Fibroblast of lung (primary cell): ENCODE measurements around the gene TAPT1.

Experiments used
- EZH2 ChIP-seq: IDR thresholded peaks from 2 replicates; pipeline ENCODE4 v1.5.1; 2012; ENCODE audit warnings: low read length, control low read depth, mild to moderate bottlenecking; ENCODE audit errors: missing control alignments
- TF ChIP-seq, protein P1 (sequence below), 2 donors: IDR thresholded peaks in 1 of 2; conservative IDR thresholded peaks in 1 of 2; 1 replicate in 1 of 2; 2 replicates in 1 of 2; pipeline ENCODE4 v1.5.1; 2011 to 2012; ENCODE audit warnings: low read length in 2 of 2, control low read depth in 1 of 2, inconsistent platforms in 1 of 2, low read depth in 1 of 2, mild to moderate bottlenecking in 1 of 2

DNA sequence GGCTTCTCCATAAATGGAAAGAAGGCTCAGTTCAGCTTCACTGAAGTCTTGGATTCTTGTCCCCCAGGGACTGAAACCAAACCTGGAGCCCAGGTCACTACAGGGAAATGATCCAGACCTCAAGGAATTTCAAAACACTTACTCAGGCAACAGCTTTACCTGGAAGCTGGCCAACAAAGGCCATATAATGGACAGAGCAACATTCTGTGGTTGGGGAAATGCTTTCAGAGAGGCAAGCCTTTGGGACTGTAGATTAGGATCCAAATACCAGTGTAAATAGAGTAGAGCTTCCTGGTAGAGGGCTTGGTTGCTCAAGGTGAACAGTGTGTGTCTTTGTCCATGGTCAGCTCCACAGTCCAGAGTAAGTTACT, 85.4 kb downstream of the TAPT1 start:
- TF ChIP-seq, protein P1, sequence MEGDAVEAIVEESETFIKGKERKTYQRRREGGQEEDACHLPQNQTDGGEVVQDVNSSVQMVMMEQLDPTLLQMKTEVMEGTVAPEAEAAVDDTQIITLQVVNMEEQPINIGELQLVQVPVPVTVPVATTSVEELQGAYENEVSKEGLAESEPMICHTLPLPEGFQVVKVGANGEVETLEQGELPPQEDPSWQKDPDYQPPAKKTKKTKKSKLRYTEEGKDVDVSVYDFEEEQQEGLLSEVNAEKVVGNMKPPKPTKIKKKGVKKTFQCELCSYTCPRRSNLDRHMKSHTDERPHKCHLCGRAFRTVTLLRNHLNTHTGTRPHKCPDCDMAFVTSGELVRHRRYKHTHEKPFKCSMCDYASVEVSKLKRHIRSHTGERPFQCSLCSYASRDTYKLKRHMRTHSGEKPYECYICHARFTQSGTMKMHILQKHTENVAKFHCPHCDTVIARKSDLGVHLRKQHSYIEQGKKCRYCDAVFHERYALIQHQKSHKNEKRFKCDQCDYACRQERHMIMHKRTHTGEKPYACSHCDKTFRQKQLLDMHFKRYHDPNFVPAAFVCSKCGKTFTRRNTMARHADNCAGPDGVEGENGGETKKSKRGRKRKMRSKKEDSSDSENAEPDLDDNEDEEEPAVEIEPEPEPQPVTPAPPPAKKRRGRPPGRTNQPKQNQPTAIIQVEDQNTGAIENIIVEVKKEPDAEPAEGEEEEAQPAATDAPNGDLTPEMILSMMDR (conservative IDR thresholded peaks at IDR 0.05 in 1 of 2, IDR thresholded peaks at IDR 0.05 in 1 of 2; ENCODE audit: low read depth in 1 of 2, low read length in 2 of 2) = no peak
- no peak for TF ChIP-seq EZH2
